Measurements from ENCODE around the gene HMGN1.

DNA sequence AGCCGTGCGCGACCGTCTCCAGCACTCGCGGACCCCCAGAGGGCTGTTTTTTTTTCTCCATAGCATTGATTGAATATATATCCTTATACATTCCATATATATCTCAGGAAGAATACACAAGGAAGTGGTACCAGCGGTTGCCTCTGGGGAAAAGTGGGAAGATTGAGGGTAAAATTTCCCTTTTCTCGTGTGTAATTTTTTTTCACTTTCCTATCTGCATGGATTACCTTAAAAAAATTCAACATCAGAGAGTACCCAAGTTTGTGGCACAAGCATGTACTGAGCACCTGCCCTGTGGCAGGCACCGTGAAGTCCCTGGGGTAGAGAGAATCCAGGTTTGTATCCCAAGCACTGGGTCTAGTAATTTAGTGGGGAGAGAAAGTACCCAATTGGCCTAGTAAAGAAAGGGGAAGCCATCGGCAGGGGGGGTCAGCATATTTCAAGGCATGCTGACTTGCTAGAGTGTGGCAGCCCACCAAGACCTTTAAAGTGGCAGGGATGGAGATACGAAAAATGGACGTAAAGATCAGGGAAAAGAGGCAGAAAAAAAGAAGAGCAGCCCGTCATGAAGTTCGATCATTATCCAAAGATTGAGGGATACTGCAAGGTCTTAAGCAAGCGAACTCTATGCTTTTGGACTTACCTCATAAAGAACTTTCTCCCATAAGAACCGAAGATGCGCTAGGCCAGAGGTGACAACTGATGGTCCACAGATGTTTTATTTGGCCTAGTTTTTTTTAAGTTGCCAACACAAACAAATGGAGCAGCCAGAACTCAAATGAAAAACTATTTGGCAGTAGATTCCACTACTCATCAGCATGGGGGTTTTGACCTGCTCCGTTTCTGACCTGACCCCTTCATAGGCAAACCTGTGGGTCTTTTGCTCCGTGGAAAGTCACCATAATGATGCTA, 1.5 kb upstream of the HMGN1 start:
- TF ChIP-seq EZH2phosphoT487 (IDR thresholded peaks at IDR 0.05; ENCODE audit: borderline replicate concordance, low read length) (no peak), CTCF (conservative IDR thresholded peaks at IDR 0.05; ENCODE audit: low read depth, low read length) (no peak)

All from PC-3 (cell line).